Measurements from ENCODE around the gene SAMD8. TPM values are rescaled to one million over a fixed set of nuclear protein-coding genes. Genes with fewer than 3 reads are reported as not detected.

SAMD8 gene
- total and polyA plus RNA-seq, 2 donors (not counting 3 experiments of a cell fraction or from before 2014, with no cell fraction given), result 19.6 to 22.8 TPM

DNA sequence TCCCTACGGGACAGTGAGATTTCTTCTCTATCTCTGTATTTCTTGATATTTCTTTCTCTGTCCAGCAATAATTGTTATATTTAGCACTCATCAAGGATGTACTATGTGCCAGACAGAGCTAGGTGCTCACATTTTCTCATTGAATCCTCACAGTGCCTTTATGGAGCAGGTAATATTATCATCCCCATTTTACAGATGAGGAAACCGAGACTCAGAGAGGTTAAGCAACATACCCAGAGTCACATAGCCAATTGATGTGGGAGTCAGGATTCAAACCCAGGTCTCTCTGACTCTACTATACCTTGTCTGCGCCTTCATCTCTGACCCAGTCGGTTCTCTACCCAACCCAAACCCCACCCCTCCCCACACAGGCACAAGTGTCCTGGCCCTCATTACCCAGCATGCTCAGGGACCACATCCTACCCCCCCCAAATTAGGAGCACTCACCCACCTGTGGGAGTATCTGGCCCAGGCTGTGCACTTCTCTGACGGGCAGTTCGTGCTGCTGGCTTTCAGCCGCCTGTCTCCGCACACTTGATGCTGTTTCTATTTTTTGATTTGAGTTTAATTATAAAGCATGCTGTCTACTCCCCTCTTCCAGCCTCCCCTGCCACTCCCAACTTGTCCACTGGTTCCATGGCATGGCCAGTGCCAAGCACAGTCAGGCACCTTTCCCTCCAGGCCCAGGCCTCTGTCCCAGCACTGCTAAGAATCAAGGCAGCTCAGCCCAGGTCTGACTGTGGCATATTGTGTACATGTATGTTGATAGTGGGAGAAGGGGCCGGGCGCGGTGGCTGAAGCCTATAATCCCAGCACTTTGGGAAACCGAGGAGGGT lies 9.8 kb upstream of the SAMD8 start:
- ChIA-PET CTCF (interaction anchor here (1.2 to 9.0 kb wide), 5 partner anchors 134 to 974 kb away, joined by 3 to 124 read pairs (median 7); partner anchors contain the start of gene COMTD1), POLR2A (no interaction called here)
- dilution Hi-C loops (cut with MboI; ENCODE audit: extremely low pct_ligation_motif_present, low sequenced_read_pairs) (no loop called here), intact Hi-C loops (cut with micrococcal nuclease) (loop anchor here (2.0 to 10.0 kb wide), 3 partner anchors 367 to 975 kb away; no protein-coding TSS in a partner anchor)
- H3K4me3 ChIP-seq (replicated peaks in 1 of 3; ENCODE audit: insufficient read depth in 1 of 3, low read depth in 1 of 3, low read length in 3 of 3), result no peak overlapping the region
- no peaks in the 10 kb centered on the region for H3K9me1 ChIP-seq (replicated peaks; ENCODE audit: control insufficient read depth, extremely low read depth, insufficient read depth, low read length)
- no peak overlapping the region for H3K4me2 ChIP-seq (ENCODE audit: insufficient read depth, low read length)
- no peaks in the 10 kb centered on the region for H3K4me1 ChIP-seq (ENCODE audit: control insufficient read depth, extremely low read depth, insufficient read depth, low read length)
- TF ChIP-seq POLR2AphosphoS5 (IDR thresholded peaks at IDR 0.05; ENCODE audit: insufficient read depth, low read depth, low read length) (no peak), FOS (IDR thresholded peaks at IDR 0.05; ENCODE audit: borderline replicate concordance, insufficient read depth, low read length) (no peak), POLR2A (IDR thresholded peaks at IDR 0.05; ENCODE audit: low read depth, low read length) (no peak)
- H3K36me3 ChIP-seq (ENCODE audit: control insufficient read depth in 2 of 2, extremely low read depth in 1 of 2, insufficient read depth in 2 of 2, low read length in 2 of 2), result no peaks in the 10 kb centered on the region
- DNase-seq (ENCODE audit: low read depth, low spot score) (no peak), FAIRE-seq (no peak)
- no peaks in the 10 kb centered on the region for H3K79me2 ChIP-seq (ENCODE audit: control insufficient read depth, insufficient read depth, low read length)
- H3K9me3 ChIP-seq (replicated peaks; ENCODE audit: control insufficient read depth, insufficient read depth, low read length), result no peaks in the 10 kb centered on the region
- H3K27me3 ChIP-seq (ENCODE audit: control insufficient read depth in 2 of 2, insufficient read depth in 2 of 2, low read length in 2 of 2), result no peaks in the 10 kb centered on the region
- no TSS peak for BruUV-seq (replicated peaks)
- H4K20me1 ChIP-seq (replicated peaks; ENCODE audit: control insufficient read depth, extremely low read depth, insufficient read depth, low read length), result no peaks in the 10 kb centered on the region
- no peak overlapping the region for H3K27ac ChIP-seq (ENCODE audit: insufficient read depth, low read depth, low read length)
- no peak overlapping the region for H2AFZ ChIP-seq (ENCODE audit: low read depth, low read length)
- H3K9ac ChIP-seq (replicated peaks; ENCODE audit: extremely low read depth, insufficient read depth, low read length), result no peak overlapping the region

- no peak overlapping the region for H3K27ac ChIP-seq (ENCODE audit: insufficient read depth, low read depth, low read length)
- FAIRE-seq (no peak), DNase-seq (ENCODE audit: low read depth, low spot score) (no peak)
- ChIA-PET POLR2A (no interaction called here), CTCF (interaction anchor here (0.7 to 3.4 kb wide), 5 partner anchors 17 to 860 kb away, joined by 3 to 22 read pairs (median 4); partner anchors contain the start of gene COMTD1)
- no peaks in the 10 kb centered on the region for H4K20me1 ChIP-seq (replicated peaks; ENCODE audit: control insufficient read depth, extremely low read depth, insufficient read depth, low read length)
- TF ChIP-seq EZH2 (IDR thresholded peaks at IDR 0.05; ENCODE audit: borderline replicate concordance, low read depth, low read length, severe bottlenecking) (no peak), POLR2A (IDR thresholded peaks at IDR 0.05; ENCODE audit: low read depth, low read length) (no peak), POLR2AphosphoS5 (IDR thresholded peaks at IDR 0.05; ENCODE audit: insufficient read depth, low read depth, low read length) (no peak), FOS (IDR thresholded peaks at IDR 0.05; ENCODE audit: borderline replicate concordance, insufficient read depth, low read length) (no peak), GATA2 (IDR thresholded peaks at IDR 0.05; ENCODE audit: insufficient read depth, insufficient read length, low read depth, low read length) (no peak), JUN (IDR thresholded peaks at IDR 0.05; ENCODE audit: borderline replicate concordance, insufficient read depth, insufficient read length, low read depth) (no peak), MYC (IDR thresholded peaks at IDR 0.05; ENCODE audit: low read depth, low read length) (no peak), MAX (IDR thresholded peaks at IDR 0.05; ENCODE audit: insufficient read depth, insufficient read length) (no peak), CTCF (IDR thresholded peaks at IDR 0.05; ENCODE audit: extremely low read depth in 1 of 2, insufficient read depth in 1 of 2, low read depth in 1 of 2, low read length in 2 of 2) (no peak)
- no peak overlapping the region for H3K4me2 ChIP-seq (ENCODE audit: insufficient read depth, low read length)
- no TSS peak for BruUV-seq (replicated peaks)
- dilution Hi-C loops (cut with MboI; ENCODE audit: extremely low pct_ligation_motif_present, low sequenced_read_pairs), result no loop called here
- H3K9me1 ChIP-seq (replicated peaks; ENCODE audit: control insufficient read depth, extremely low read depth, insufficient read depth, low read length), result no peaks in the 10 kb centered on the region
- H2AFZ ChIP-seq (ENCODE audit: low read depth, low read length), result no peak overlapping the region
- H3K36me3 ChIP-seq (ENCODE audit: control insufficient read depth in 2 of 2, extremely low read depth in 1 of 2, insufficient read depth in 2 of 2, low read length in 2 of 2), result no peaks in the 10 kb centered on the region
- H3K9me3 ChIP-seq (replicated peaks; ENCODE audit: control insufficient read depth, insufficient read depth, low read length), result no peaks in the 10 kb centered on the region
- H3K27me3 ChIP-seq (ENCODE audit: control insufficient read depth in 2 of 2, insufficient read depth in 2 of 2, low read length in 2 of 2), result no peaks in the 10 kb centered on the region
- intact Hi-C loops (cut with micrococcal nuclease), result loop anchor here (5.0 to 10.0 kb wide), 2 partner anchors 368 to 681 kb away; no protein-coding TSS in a partner anchor
- no peak overlapping the region for H3K9ac ChIP-seq (replicated peaks; ENCODE audit: extremely low read depth, insufficient read depth, low read length)
- H3K4me1 ChIP-seq (ENCODE audit: control insufficient read depth, extremely low read depth, insufficient read depth, low read length), result no peaks in the 10 kb centered on the region
- no peak overlapping the region for H3K4me3 ChIP-seq (replicated peaks in 1 of 3; ENCODE audit: insufficient read depth in 1 of 3, low read depth in 1 of 3, low read length in 3 of 3)
- no peaks in the 10 kb centered on the region for H3K79me2 ChIP-seq (ENCODE audit: control insufficient read depth, insufficient read depth, low read length)
These were observed 8.4 kb upstream of the SAMD8 start for GRCh38 chr10:75102830-75103673.
